ENCODE measurements around the gene POLR1E. TPM values are rescaled to one million over a fixed set of nuclear protein-coding genes. Genes with fewer than 3 reads are reported as not detected.

The POLR1E gene
- total and polyA plus RNA-seq, 2 of the 8 experiments (the other 6 are each of a cell fraction or from before 2014, with no cell fraction given): 16.0 to 40.0 TPM

- no peak overlapping the region for H3K18ac ChIP-seq (ENCODE audit: extremely low read depth, low read length)
- 87% methylated on average over 7 of the region's 7 CpGs; no CpG with 5 or more reads in 1 of the 2 experiments for WGBS, 2 experiments (ENCODE audit: extremely low coverage in 1 of 2, insufficient coverage in 1 of 2, insufficient read length in 1 of 2, insufficient replicate concordance in 2 of 2, low coverage in 1 of 2, low lambda C conversion rate in 2 of 2, missing lambda C conversion rate in 1 of 2)
- H4K8ac ChIP-seq (ENCODE audit: extremely low read depth, insufficient read depth, low read length): no peak overlapping the region
- no peak overlapping the region for H3K4me2 ChIP-seq (ENCODE audit: insufficient read depth in 1 of 2, low read depth in 2 of 2, low read length in 2 of 2)
- no peak overlapping the region for H2AK5ac ChIP-seq (ENCODE audit: low read depth, low read length)
- POLR2A ChIA-PET (ENCODE audit: partially characterized antibody): interaction anchor here (1.1 kb wide), 1 partner anchor 22 kb away, joined by 5 read pairs; no protein-coding TSS in a partner anchor
- H3K27ac ChIP-seq (ENCODE audit: low read depth, low read length): no peak overlapping the region
- H3K14ac ChIP-seq (ENCODE audit: insufficient read length): no peak overlapping the region
- no peak overlapping the region for H2AFZ ChIP-seq (ENCODE audit: low read length)
- H2BK20ac ChIP-seq (ENCODE audit: low read length): no peak overlapping the region
- H2BK120ac ChIP-seq (replicated peaks; ENCODE audit: low read depth, low read length): no peak overlapping the region
- FAIRE-seq: no peak
- TF ChIP-seq TCF12 (IDR thresholded peaks at IDR 0.05; ENCODE audit: low read depth, low read length) (no peak), JUN (IDR thresholded peaks at IDR 0.05; ENCODE audit: low read depth, low read length) (no peak), SRF (IDR thresholded peaks at IDR 0.05; ENCODE audit: low read depth, low read length) (no peak), POLR2AphosphoS5 (IDR thresholded peaks at IDR 0.05; ENCODE audit: low read depth, low read length) (no peak), HDAC2 (IDR thresholded peaks at IDR 0.05; ENCODE audit: borderline replicate concordance in 1 of 2, low read depth in 2 of 2, low read length in 2 of 2) (no peak), GABPA (IDR thresholded peaks at IDR 0.05; ENCODE audit: borderline replicate concordance, insufficient read depth, low read length) (no peak)
- H3K4me1 ChIP-seq (replicated peaks in 1 of 4; ENCODE audit: control insufficient read depth in 3 of 4, insufficient read depth in 4 of 4, low read length in 3 of 4): no peaks in the 10 kb centered on the region
- no peak overlapping the region for H3K4ac ChIP-seq (replicated peaks; ENCODE audit: insufficient read length, low read depth, low read length)
- no peak overlapping the region for H2BK12ac ChIP-seq (ENCODE audit: low read depth, low read length)
- H2BK5ac ChIP-seq (ENCODE audit: low read depth, low read length): no peak overlapping the region
- H4K5ac ChIP-seq (ENCODE audit: insufficient read length, low read depth, low read length): no peak overlapping the region
- peaks cover 9 to 24% (median 18%) of the 10 kb centered on the region in 4 experiments for H3K36me3 ChIP-seq (ENCODE audit: control insufficient read depth in 2 of 4, insufficient read depth in 4 of 4, low read length in 3 of 4)
- H3K23me2 ChIP-seq (ENCODE audit: low read depth, low read length): no peaks in the 10 kb centered on the region
- H3K79me1 ChIP-seq (ENCODE audit: low read depth, low read length): no peaks in the 10 kb centered on the region
- no peaks in the 10 kb centered on the region for H3K9me3 ChIP-seq (ENCODE audit: insufficient read depth in 2 of 2, low read depth in 1 of 2, low read length in 1 of 2)
- H3K27me3 ChIP-seq (replicated peaks in 1 of 4; ENCODE audit: control insufficient read depth in 3 of 4, extremely low read depth in 1 of 4, insufficient read depth in 3 of 4, low read length in 3 of 4): no peaks in the 10 kb centered on the region
- H3K9ac ChIP-seq (replicated peaks in 1 of 4; ENCODE audit: extremely low read depth in 1 of 4, low read depth in 3 of 4, low read length in 3 of 4): no peak overlapping the region
- peaks cover 0 to 2% of the 10 kb centered on the region in 2 experiments for H4K20me1 ChIP-seq (replicated peaks in 1 of 2; ENCODE audit: control insufficient read depth in 1 of 2, insufficient read depth in 2 of 2, low read length in 2 of 2)
- DNase-seq (ENCODE audit: low read depth in 1 of 2, low spot score in 2 of 2): no peak
- H4K91ac ChIP-seq (replicated peaks; ENCODE audit: insufficient read length, low read length): no peak overlapping the region
- H3K4me3 ChIP-seq (ENCODE audit: extremely low read depth in 1 of 4, insufficient read depth in 2 of 4, low read depth in 3 of 4, low read length in 4 of 4): no peak overlapping the region
- no peak overlapping the region for H3K23ac ChIP-seq (ENCODE audit: insufficient read length)
- no peak overlapping the region for H3K56ac ChIP-seq (replicated peaks; ENCODE audit: insufficient read length, low read depth, low read length)
- CTCF ChIA-PET (ENCODE audit: partially characterized antibody): no interaction called here
- H3K79me2 ChIP-seq (ENCODE audit: control insufficient read depth in 1 of 2, insufficient read depth in 2 of 2, low read length in 2 of 2): no peaks in the 10 kb centered on the region
- H2BK15ac ChIP-seq (ENCODE audit: low read length): no peak overlapping the region
Observed at GRCh38 chr9:37534412-37534811, 48.7 kb downstream of the POLR1E start.

Measured in H1 (cell line).